ENCODE data around the gene GUCY1A2. TPM values are rescaled to one million over a fixed set of nuclear protein-coding genes. Genes with fewer than 3 reads are reported as not detected.

The GUCY1A2 gene
- total RNA-seq, 1 experiment from 2014 or later: 0.10 TPM

GRCh38 chr11:106872246-106872645, 146.0 kb downstream of the GUCY1A2 start:
- TF ChIP-seq ZBTB33 (IDR thresholded peaks at IDR 0.05; ENCODE audit: extremely low read depth, insufficient replicate concordance, low read length) (no peak), JUND (IDR thresholded peaks at IDR 0.05) (no peak), REST (IDR thresholded peaks at IDR 0.05; ENCODE audit: low read depth) (no peak), SIN3A (IDR thresholded peaks at IDR 0.05; ENCODE audit: low read depth) (no peak), SRF (IDR thresholded peaks at IDR 0.05; ENCODE audit: low read depth) (no peak), ELF1 (IDR thresholded peaks at IDR 0.05; ENCODE audit: borderline replicate concordance, low read depth) (no peak), YY1 (IDR thresholded peaks at IDR 0.05; ENCODE audit: extremely low read depth, insufficient replicate concordance, low read depth, low read length) (no peak), RAD21 (IDR thresholded peaks at IDR 0.05; ENCODE audit: low read depth) (no peak), POLR2A (IDR thresholded peaks at IDR 0.05; ENCODE audit: borderline replicate concordance, extremely low read depth, insufficient read depth, insufficient read length) (no peak), SP1 (IDR thresholded peaks at IDR 0.05; ENCODE audit: low read depth) (no peak), POLR2AphosphoS5 (IDR thresholded peaks at IDR 0.05; ENCODE audit: low read depth, low read length) (no peak), TCF7L2 (IDR thresholded peaks at IDR 0.05; ENCODE audit: borderline replicate concordance, extremely low read depth, insufficient read depth, insufficient read length) (no peak), EGR1 (IDR thresholded peaks at IDR 0.05; ENCODE audit: low read depth) (no peak), CEBPB (IDR thresholded peaks at IDR 0.05; ENCODE audit: low read depth) (no peak), ATF3 (IDR thresholded peaks at IDR 0.05) (no peak), MAX (IDR thresholded peaks at IDR 0.05) (no peak), EZH2 (IDR thresholded peaks at IDR 0.05) (no peak), FOSL1 (IDR thresholded peaks at IDR 0.05; ENCODE audit: low read depth) (no peak), EZH2phosphoT487 (IDR thresholded peaks at IDR 0.05; ENCODE audit: borderline replicate concordance) (no peak)
- Histone ChIP-seq H3K79me2 (ENCODE audit: insufficient read depth, low read length) (no peaks in the 10 kb centered on the region), H3K4me2 (ENCODE audit: low read length) (no peak overlapping the region), H3K9me2 (ENCODE audit: insufficient read depth) (no peaks in the 10 kb centered on the region), H3K9ac (ENCODE audit: low read length) (no peak overlapping the region), H4K20me1 (ENCODE audit: insufficient read depth) (no peaks in the 10 kb centered on the region), H3K4me1 (ENCODE audit: control insufficient read depth in 1 of 2, insufficient read depth in 2 of 2, low read length in 2 of 2) (no peaks in the 10 kb centered on the region), H2AFZ (ENCODE audit: low read depth, low read length, poor library complexity, severe bottlenecking) (no peak overlapping the region), H3K27ac (ENCODE audit: low read depth, low read length) (no peak overlapping the region), H3K9me3 (ENCODE audit: control insufficient read depth in 1 of 2, insufficient read depth in 1 of 2, low read depth in 1 of 2, low read length in 2 of 2) (no peaks in the 10 kb centered on the region), H3K36me3 (ENCODE audit: control insufficient read depth in 1 of 2, insufficient read depth in 2 of 2, low read length in 2 of 2) (no peaks in the 10 kb centered on the region), H3K4me3 (replicated peaks in 1 of 2; ENCODE audit: low read depth in 1 of 2, low read length in 2 of 2) (no peak overlapping the region), H3K27me3 (ENCODE audit: insufficient read depth, low read length) (no peaks in the 10 kb centered on the region)
- CTCF ChIA-PET: no interaction called here
- BruUV-seq (replicated peaks): no TSS peak
- DNase-seq (ENCODE audit: low read depth, low spot score) (no peak), ATAC-seq (no peak)
- intact Hi-C loops (cut with micrococcal nuclease): no loop called here
- POLR2A ChIA-PET: no interaction called here
- RAD21 ChIA-PET (ENCODE audit: low non-redundant PET in 1 of 2, low total read pairs in 2 of 2, uncharacterized antibody in 2 of 2, unreplicated experiment in 2 of 2): no interaction called here
